ENCODE results near the gene CEP95. TPM values are rescaled to one million over a fixed set of nuclear protein-coding genes. Genes with fewer than 3 reads are reported as not detected.

CEP95 gene
- total RNA-seq, 3 donors from 2014 or later, result 56.5 to 74.4 (median 73.2) TPM

DNA sequence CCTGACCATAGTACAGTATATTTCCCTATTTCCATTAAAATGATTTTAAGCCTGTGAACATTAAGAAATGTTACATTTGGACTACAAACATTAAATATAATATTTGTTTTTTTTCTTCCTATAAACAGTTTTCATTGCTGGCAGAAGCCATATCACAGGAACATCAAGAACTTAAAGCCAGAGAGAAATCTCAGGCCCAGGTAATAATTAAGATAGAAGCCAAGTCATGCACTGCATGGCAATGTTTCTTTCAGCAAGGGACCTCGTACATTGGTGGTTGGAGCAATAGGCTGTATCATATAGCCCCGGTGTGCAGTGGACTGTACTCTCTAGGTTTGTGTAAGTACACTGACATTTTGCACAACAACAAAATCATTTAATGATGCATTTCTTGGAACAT, 30.1 kb downstream of the CEP95 start:
- peaks cover 9% of the 10 kb centered on the region for H3K36me3 ChIP-seq
- DNase-seq (ENCODE audit: low spot score in 2 of 2), result no peak
- intact Hi-C loops (cut with DNase I; ENCODE audit: low total_unique reads), result no loop called here
- H3K4me3 ChIP-seq, result no peak overlapping the region
- no peaks in the 10 kb centered on the region for H3K4me1 ChIP-seq
- no peaks in the 10 kb centered on the region for H3K9me3 ChIP-seq
- TF ChIP-seq POLR2AphosphoS5 (IDR thresholded peaks at IDR 0.05) (no peak), POLR2A (IDR thresholded peaks at IDR 0.05) (no peak)
- TF ChIP-seq, protein P1, sequence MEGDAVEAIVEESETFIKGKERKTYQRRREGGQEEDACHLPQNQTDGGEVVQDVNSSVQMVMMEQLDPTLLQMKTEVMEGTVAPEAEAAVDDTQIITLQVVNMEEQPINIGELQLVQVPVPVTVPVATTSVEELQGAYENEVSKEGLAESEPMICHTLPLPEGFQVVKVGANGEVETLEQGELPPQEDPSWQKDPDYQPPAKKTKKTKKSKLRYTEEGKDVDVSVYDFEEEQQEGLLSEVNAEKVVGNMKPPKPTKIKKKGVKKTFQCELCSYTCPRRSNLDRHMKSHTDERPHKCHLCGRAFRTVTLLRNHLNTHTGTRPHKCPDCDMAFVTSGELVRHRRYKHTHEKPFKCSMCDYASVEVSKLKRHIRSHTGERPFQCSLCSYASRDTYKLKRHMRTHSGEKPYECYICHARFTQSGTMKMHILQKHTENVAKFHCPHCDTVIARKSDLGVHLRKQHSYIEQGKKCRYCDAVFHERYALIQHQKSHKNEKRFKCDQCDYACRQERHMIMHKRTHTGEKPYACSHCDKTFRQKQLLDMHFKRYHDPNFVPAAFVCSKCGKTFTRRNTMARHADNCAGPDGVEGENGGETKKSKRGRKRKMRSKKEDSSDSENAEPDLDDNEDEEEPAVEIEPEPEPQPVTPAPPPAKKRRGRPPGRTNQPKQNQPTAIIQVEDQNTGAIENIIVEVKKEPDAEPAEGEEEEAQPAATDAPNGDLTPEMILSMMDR (IDR thresholded peaks at IDR 0.05), result no peak
- no peak overlapping the region for H3K27ac ChIP-seq
- no peaks in the 10 kb centered on the region for H3K27me3 ChIP-seq

DNA sequence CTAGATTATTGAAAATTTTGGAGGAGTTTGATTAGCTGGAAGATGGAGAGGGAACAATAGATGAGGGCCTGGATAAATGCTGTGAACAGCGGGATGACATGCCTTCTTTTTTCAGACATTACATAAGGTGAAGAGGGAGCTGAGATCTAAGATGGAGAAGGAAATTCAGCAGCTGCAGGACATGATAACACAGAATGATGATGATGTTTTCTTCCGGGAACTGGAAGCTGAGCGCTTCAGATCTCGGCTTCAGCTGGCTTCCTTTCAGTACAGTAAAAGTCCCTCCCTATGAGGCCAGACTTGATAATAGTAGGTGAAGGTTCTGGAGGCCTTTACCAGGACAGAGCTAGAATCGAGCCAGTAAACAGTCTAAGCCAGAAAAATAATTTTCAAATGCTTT, 30.7 kb downstream of the CEP95 start:
- no peak for DNase-seq (ENCODE audit: low spot score in 2 of 2)
- intact Hi-C loops (cut with DNase I; ENCODE audit: low total_unique reads), result no loop called here
- Histone ChIP-seq H3K27ac (no peak overlapping the region), H3K4me1 (no peaks in the 10 kb centered on the region), H3K36me3 (peaks cover 8% of the 10 kb centered on the region), H3K27me3 (no peaks in the 10 kb centered on the region), H3K9me3 (no peaks in the 10 kb centered on the region), H3K4me3 (no peak overlapping the region)
- TF ChIP-seq POLR2AphosphoS5 (IDR thresholded peaks at IDR 0.05), result no peak
- TF ChIP-seq POLR2A (IDR thresholded peaks at IDR 0.05), result no peak
- TF ChIP-seq, protein P1 (IDR thresholded peaks at IDR 0.05), result no peak

DNA sequence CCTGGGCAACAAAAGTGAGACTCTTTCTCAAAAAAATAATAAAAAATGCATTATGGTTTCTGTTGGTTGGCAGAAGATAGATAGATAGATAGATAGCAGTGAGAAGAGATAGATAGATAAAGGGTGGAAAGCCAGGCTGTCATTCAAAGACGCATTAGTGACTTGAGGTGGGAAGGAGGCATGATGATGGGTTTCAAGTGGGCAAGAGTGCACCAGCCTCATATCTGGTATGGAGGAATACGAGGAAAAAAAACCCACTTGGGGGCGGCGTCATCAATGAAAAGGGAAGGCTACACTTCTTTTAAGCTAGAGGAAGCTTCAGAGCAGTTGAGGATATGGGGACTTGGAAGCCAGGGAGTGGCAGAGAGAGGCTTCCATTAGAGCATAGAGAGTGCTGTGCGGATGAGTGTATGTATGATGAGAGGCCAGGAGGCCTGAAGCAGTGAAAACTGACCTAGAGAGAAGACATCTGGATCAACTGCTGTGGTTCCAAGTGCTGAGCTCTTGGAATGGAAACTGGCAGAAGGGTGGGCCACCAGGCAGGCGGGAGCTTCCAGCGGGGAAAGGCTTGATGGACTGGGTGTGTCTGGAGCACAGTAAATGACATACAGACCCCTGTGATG, 31.8 kb downstream of the CEP95 start:
- H3K27me3 ChIP-seq, result no peaks in the 10 kb centered on the region
- TF ChIP-seq POLR2A (IDR thresholded peaks at IDR 0.05) (no peak), POLR2AphosphoS5 (IDR thresholded peaks at IDR 0.05) (no peak)
- TF ChIP-seq, protein P1 (IDR thresholded peaks at IDR 0.05), result no peak
- no peaks in the 10 kb centered on the region for H3K36me3 ChIP-seq
- no peak overlapping the region for H3K4me3 ChIP-seq
- no peaks in the 10 kb centered on the region for H3K9me3 ChIP-seq
- intact Hi-C loops (cut with DNase I; ENCODE audit: low total_unique reads), result no loop called here
- no peaks in the 10 kb centered on the region for H3K4me1 ChIP-seq
- DNase-seq (ENCODE audit: low spot score in 2 of 2), result no peak
- H3K27ac ChIP-seq, result no peak overlapping the region

DNA sequence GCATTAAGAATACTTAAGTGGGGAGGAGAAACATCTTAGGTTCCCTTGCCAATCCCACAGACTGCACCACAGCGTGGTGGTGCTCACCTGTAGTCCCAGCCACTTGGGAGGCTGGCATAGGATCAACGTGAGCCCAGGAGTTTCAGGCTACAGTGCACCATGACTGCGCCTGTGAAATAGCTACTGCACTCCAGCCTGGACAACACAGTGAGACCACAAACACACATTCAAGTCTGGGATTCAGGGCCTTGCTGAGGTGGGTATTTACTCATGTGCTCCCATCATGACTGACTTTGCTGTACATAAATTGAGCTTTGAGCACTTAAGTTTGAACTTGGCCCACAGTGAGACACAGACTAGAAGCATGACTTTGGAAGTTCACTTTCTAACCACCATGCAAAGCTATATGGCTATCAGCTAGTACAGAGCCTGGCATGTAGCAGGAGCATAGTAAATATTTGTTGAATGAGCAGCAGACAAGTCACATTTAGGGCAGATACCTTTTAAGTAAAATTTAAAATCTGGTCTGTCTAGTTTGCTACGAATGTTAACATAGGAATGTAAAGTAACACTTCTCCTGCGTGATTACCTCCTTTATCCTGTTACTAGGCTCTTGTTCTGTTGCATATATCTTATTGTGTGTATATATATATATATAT, 33.5 kb downstream of the CEP95 start:
- no peaks in the 10 kb centered on the region for H3K36me3 ChIP-seq

DNA sequence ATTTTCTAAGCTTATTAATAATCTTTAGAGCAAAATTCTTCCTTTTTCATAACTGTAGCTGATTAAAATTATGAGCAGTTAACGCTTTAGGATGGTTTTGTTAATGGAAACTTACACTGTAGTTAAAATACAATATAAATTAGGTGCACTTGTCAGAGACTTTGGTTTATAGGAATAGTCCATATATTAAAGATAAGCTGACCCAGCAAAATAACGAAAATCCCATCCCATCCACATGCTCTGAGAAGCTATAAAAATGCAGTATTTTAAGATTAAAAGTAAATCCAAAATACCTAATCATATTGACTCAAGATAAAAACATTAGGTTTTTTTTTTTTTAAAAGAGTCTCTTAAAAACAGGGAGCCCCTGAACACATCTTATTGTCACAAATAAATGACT, 38.0 kb downstream of the CEP95 start:
- TF ChIP-seq POLR2A (IDR thresholded peaks at IDR 0.05), result no peak
- no peak for TF ChIP-seq POLR2AphosphoS5 (IDR thresholded peaks at IDR 0.05)
- TF ChIP-seq, protein P1 (IDR thresholded peaks at IDR 0.05), result no peak
- Histone ChIP-seq H3K4me1 (no peaks in the 10 kb centered on the region), H3K27me3 (no peaks in the 10 kb centered on the region), H3K4me3 (no peak overlapping the region), H3K9me3 (no peaks in the 10 kb centered on the region), H3K36me3 (no peaks in the 10 kb centered on the region), H3K27ac (no peak overlapping the region)
- intact Hi-C loops (cut with DNase I; ENCODE audit: low total_unique reads), result no loop called here
- DNase-seq (ENCODE audit: low spot score in 2 of 2), result no peak

More for the DNA sequence above, 33.5 kb downstream of the CEP95 start:
- intact Hi-C loops (cut with DNase I; ENCODE audit: low total_unique reads), result no loop called here
- no peaks in the 10 kb centered on the region for H3K9me3 ChIP-seq
- H3K4me3 ChIP-seq, result no peak overlapping the region
- no peak overlapping the region for H3K27ac ChIP-seq
- DNase-seq (ENCODE audit: low spot score in 2 of 2), result no peak
- no peaks in the 10 kb centered on the region for H3K4me1 ChIP-seq
- no peaks in the 10 kb centered on the region for H3K27me3 ChIP-seq
- TF ChIP-seq POLR2A (IDR thresholded peaks at IDR 0.05), result no peak
- no peak for TF ChIP-seq POLR2AphosphoS5 (IDR thresholded peaks at IDR 0.05)
- TF ChIP-seq, protein P1 (IDR thresholded peaks at IDR 0.05), result no peak
